HG03558 (cell line): ENCODE results near the gene ALPK3.

Experiments
- ATAC-seq: cut with Tn5 transposase; IDR thresholded peaks from one replicate; pipeline ENCODE4 v1.9.1; 2021; ENCODE audit warnings: moderate number of reproducible peaks; ENCODE audit not compliant: unreplicated experiment; ENCODE audit errors: extremely low read depth

Gene ALPK3

DNA sequence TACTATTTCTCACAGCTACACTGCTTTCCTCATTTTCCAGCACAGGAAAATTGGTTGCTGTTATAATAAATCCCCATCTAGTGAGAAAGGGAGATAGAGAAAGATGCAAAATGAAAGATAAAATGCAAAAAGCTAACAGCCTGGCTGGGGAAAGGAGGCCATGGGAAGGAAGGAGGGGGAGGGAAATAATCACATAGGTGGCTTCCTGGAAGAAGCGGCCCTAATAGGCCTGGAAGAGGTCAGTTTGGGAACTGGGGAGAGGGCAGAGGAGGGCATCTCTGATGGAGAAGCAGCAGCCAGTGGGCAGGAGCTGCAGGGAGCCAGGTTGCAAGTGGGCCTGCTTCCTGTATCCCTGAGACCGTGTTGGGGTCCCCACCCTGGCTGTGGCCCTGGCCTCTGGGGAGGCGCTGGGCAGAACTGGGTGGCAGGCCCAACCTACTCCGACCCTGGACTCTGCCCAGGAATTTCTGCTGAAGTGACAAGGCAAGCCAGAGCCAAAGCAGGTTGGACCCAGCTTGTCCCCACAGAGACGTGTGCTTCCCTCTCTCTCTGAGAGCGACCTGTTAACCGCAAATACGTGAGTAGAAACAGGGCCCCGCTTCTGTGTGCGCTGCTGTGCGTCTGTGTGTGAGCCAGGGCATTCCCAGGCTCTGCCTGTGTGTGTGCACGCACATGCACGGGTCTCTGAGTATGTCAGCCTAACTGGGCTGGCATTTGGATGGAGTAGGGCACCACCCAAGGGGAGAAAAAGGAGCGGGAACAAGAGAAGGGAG is 69.2 kb downstream of the ALPK3 start:
- ATAC-seq = no peak

DNA sequence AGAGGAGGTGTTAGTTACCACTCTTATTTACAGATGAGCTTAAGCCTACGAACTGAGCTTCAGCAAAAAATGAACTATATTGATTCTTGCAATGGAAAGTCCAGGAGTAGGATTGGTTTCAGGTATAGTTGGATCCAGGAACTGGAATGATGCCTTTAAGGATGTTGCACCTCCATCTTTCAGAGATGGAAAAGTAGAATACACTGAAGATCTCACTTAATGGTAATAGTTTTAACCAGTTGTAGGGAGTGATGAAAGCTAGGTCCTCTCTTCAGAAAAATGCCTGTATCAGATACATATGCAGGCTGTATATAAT is 69.8 kb downstream of the ALPK3 start:
- ATAC-seq = no peak

DNA sequence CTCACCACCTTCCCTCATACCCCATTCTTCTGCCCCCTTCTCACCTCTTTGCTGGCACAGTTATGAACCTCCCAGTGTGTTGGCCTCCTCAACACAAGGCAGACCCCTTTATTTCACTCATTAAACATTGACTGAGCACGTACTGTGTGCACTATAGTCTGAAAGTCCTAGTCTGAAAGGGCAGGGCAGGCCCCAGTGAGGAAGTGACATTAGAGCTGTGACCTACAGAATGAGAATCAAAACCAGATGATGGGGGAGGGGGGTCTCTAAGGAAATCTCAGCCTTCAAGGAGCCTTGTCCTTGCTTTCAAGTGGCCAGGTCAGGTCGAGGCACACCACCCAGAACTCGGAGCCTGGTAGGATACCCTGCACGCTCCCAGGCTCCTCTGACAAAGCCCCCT is 70.8 kb downstream of the ALPK3 start:
- no peak for ATAC-seq

GRCh38 chr15:84888639-84889038 is 71.5 kb downstream of the ALPK3 start:
- no peak for ATAC-seq

DNA sequence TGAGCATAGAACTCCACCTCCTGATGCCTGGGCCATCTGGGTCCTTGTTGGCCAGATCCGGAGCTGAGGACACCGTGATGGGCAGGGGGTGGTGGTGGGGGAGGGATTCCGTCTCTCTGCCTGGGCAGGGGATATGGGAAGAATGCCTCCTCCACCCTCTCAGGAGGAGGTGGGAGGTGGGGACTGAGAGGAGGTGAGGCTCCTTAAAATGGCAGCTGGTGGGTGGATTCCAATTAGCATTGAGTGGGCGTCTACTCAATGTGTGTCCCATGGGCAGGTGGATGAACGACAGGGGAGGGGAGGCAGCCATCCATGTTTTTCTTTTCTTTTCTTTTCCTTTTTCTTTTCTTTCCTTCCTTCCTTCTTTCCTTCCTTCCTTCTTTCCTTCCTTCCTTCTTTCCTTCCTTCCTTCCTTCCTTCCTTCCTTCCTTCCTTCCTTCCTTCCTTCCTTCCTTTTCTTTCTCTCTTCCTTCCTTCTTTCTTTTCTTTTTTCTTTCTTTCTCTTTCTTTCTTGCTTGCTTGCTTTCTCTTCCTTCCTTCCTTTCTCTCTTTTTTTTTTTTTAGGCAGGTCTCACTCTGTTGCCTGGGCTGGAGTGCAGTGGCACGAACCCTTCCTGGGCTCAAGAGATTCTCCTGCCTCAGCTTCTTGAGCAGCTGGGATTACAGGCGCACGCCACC is 72.3 kb downstream of the ALPK3 start:
- no peak for ATAC-seq

DNA sequence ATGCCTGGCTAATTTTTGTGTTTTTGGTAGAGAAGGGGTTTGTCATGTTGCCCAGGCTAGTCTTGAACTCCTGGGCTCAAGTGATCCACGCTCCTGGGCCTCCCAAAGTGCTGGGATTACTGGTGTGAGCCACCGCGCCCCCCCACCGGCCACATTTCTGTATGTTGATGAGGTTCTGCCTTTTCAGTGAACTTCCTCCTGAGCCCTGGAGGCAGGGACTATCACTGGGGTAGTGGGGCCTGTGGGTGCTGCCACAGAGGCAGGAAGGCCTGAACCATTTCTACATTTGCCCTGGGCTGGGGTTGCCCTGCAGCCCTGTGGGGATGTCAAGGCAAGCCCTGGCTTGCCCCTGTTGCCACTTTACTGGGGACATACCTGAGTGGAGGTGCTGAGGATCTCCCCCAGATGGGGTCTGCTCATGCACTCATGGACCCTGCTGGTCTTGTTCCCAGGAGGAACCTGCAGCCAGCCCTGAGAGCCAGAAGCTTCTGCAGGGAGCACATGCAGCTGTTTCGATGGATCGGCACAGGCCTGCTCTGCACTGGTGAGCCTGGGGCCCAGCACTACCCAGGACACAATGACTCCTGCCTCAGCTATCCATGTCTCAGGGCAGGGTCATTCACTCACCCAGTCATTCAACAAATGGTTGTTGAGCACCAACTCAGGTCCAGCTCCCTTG is 73.0 kb downstream of the ALPK3 start:
- ATAC-seq = no peak

DNA sequence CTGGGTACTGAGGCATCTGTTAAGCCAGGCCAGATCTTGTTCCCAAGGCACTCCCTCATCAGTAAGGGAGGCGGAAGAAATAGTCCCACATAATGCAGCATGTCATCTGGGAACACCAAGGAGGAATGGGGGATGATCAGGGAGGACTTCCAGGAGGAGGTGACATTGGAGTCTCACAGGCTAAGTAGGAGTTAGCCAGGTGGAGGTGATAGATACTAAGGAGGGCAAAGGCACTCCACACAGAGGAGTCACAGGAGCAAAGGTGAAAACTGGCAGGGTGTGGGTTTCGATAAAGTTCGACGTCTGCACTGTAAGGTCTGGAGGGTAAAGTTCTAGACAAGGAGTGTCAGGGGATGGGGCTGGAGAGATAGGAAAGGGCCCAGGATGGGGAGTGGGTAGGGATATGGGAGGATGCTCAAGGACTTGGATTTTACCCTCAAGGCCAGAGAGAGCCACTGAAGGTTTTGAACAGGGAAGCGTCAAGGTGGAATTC is 73.6 kb downstream of the ALPK3 start:
- no peak for ATAC-seq

DNA sequence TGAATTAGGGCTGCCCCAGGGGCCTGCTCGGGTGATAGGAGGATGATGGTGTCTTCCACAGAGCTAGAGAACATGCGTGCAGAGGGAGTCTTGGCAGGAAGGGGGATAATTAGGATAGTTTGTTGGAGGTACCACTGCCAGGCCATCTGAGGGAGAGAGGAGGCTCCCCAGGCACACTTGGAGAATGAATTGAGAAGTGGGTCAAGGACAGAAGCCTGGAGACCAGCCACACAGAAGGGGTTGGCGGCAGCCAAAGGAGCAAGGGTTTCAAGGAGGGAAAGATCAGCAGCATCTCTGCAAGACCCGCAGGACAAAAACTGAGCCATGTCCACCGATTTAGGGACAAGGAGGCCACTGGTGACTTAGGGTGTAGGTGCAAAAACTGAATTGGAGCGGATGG is 74.2 kb downstream of the ALPK3 start:
- no peak for ATAC-seq

GRCh38 chr15:84892786-84893307 is 75.7 kb downstream of the ALPK3 start:
- ATAC-seq = no peak

GRCh38 chr15:84893607-84894006 is 76.5 kb downstream of the ALPK3 start:
- ATAC-seq = no peak

DNA sequence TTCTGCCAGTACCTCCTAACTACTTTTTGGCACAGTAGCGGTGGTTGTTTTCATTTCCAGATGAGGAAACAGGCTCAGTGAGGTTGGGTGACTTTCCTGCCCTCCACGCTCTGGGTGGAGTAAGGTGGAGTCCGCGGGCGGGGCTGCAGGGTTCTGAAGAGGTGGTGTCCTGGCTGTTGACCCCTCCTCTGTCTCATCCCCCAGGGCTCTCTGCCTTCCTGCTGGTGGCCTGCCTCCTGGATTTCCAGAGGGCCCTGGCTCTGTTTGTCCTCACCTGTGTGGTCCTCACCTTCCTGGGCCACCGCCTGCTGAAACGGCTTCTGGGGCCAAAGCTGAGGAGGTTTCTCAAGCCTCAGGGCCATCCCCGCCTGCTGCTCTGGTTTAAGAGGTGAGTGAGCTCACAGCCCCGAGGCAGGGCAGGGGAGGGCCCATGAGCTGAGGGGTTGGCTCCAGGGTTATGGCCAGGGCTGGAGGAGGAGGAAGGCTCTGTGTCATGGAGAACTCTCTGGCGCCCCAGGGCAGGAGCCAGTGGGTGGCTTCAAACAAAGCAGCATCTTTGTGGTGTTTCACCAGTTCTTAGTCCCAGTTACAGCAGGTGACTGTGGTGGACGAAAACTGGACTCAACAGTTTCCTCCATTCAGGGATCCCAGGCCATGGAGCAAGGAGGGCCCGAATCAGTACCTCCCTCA is 77.7 kb downstream of the ALPK3 start:
- no peak for ATAC-seq

DNA sequence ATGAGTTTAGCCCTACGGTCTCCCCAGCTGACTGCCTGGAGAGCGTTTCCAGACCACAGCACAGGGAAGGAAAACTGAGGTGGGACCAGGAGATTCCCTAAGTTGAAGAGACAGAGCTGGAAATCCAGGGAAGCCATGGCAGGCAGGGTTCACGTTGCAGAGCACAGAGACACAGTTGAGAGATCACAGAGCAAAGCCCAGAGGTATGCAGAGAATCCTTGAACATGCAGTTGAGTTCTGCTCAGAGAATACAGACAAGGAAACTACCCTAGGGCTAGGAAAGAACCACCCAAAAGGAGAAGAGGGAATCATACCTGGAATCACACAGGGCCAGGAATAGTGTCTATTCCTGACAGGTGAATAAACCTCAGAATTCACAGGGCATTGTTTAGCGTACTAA is 81.6 kb downstream of the ALPK3 start:
- no peak for ATAC-seq

GRCh38 chr15:84899750-84900149 is 82.6 kb downstream of the ALPK3 start:
- ATAC-seq = no peak

DNA sequence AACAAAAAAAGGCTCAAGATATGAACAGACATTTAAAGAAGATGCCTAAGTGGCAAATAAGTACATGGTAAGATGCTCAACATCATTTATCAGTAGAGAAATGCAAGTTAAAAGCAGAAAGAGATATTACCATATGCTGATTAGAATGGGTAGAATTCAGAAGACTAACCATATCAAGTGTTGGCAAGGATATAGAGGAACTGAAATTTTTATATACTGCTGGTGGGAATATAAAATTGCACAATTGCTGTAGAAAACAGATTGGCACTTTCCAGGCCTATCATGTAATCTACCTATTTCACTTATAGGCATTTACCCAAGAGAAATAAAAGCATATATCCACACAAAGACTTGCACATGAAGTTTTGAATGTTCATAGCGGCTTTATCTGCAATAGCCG is 84.4 kb downstream of the ALPK3 start:
- no peak for ATAC-seq

DNA sequence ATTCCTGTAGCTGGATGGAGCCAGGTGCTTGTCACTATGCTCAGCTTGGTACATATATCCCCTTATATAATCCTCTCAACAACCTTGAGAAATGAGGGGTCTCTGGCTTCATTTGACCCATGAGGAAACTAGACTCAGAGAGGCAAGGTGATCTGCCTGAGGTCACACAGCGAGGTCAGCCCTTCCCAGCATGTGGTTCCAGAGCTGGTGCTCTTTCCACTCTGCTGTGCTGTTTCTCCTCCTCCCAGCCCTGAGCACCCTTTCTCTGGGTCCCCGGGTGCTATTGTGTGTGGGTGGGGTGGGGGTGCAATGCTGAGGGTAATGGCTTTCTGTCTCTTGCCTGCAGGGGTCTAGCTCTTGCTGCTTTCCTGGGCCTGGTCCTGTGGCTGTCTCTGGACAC is 86.6 kb downstream of the ALPK3 start:
- ATAC-seq = no peak

DNA sequence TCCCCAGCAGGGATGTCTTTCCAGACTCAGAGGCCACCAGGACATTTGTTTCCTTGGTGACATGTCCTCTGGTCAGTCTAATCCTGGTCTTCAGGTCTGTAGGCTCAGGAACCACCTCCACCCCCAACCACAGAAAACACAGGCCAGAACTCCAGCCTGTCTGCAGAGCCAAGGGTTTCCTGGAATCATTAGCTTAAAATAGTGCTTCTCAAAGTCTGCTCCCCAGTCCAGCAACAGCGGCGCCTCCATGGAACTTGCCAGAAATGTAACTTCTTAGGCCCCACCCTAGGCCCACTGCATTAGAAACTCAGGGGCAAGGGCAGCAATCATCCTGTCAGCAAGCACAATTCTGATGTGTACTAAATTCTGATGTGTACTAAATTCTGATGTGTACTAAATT is 87.3 kb downstream of the ALPK3 start:
- no peak for ATAC-seq

DNA sequence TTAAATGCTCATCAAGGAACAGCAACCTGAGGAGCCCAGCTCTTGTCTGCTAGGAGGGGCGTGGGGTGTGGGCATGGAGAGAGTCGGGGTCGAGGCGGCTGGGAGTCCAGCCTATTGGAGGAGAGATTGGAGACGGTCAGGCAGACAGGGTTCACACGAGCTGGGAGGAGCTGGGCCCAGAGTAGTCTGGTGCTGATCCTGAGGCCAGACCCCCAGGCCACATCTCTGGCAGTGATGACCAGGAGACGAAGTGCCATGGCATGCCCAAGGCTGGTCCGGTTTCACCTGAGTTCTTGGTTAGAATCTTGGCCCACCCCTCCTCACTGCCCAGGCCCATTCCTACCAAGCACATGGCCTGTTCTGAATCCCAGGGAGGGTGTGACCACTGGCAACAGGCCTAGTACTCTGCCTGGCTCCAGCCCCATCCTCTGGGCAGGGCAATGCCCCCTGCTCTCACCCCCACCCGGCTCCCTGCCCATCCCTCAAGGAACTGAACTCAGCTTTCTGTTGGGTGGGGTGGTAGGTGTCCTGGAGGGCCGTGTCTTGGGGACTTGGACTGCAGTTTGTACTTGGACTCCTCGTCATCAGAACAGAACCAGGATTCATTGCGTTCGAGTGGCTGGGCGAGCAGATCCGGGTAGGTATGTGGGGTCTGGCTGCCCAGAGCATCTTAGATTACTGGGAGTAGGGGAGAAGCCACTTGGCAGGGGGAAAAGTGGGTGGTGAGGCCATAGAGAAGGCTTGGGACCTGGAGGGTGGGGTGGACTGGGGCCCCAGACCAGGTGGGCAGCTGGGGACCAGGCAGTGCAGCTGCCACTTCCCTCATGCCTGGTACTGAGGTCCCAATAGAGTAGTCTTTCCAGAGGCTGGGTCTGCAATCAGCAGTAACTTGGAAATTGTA is 88.1 kb downstream of the ALPK3 start:
- no peak for ATAC-seq

- no peak for ATAC-seq
Measured at GRCh38 chr15:84907731-84908130, 90.6 kb downstream of the ALPK3 start.

DNA sequence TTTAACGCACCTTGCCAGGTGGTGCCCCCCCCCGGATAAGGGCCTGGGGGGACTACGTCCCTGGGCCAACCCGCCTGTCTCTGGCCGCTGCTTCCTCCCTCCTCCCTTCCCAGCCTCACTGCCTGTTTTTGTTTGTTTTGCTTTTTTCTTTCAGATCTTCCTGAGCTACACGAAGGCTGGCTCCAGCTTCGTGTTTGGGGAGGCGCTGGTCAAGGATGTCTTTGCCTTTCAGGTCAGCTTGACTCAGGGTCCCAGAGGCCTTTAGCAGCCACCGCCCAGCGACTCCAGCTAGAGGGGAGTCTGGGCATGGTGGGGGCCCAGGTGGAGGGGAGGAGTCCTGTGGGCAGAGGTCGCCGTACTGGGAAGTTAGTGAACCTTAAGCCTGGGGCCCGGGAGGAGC is 91.4 kb downstream of the ALPK3 start:
- no peak for ATAC-seq

- no peak for ATAC-seq
Measured at GRCh38 chr15:84909029-84909428, 91.9 kb downstream of the ALPK3 start.
